COLO668 (cell line): ENCODE data around the gene AUTS2.
"Not testable (repeated sequence)": the region's sequence is repeated elsewhere in the genome, so short reads cannot be mapped to it uniquely, and the experiment has no call there.

Experiments
- DNase-seq: peaks from one replicate; lab custom pipeline; 2025; ENCODE audit not compliant: unreplicated experiment; lab: John Stamatoyannopoulos, UW

Gene AUTS2

GRCh38 chr7:70630818-70631457 is 1032.7 kb downstream of the AUTS2 start:
- DNase-seq, result no peak

GRCh38 chr7:70631718-70632117 is 1033.4 kb downstream of the AUTS2 start:
- peak; percentile 3 for DNase-seq

- DNase-seq, result no peak
Observed at GRCh38 chr7:70632400-70632799, 1034.1 kb downstream of the AUTS2 start.

- no peak for DNase-seq
Observed at GRCh38 chr7:70634071-70634470, 1035.8 kb downstream of the AUTS2 start.

GRCh38 chr7:70634610-70635068 is 1036.4 kb downstream of the AUTS2 start:
- no peak for DNase-seq

GRCh38 chr7:70635633-70636032 is 1037.4 kb downstream of the AUTS2 start:
- DNase-seq, result no peak

GRCh38 chr7:70636169-70636568 is 1037.9 kb downstream of the AUTS2 start:
- no peak for DNase-seq

GRCh38 chr7:70637726-70638125 is 1039.5 kb downstream of the AUTS2 start:
- no peak for DNase-seq

- no peak for DNase-seq
Observed at GRCh38 chr7:70638158-70639107, 1040.2 kb downstream of the AUTS2 start.

- no peak for DNase-seq
Observed at GRCh38 chr7:70640266-70640833, 1042.1 kb downstream of the AUTS2 start.

GRCh38 chr7:70641882-70642281 is 1043.6 kb downstream of the AUTS2 start:
- DNase-seq, result no peak

- no peak for DNase-seq
Observed at GRCh38 chr7:70645279-70645678, 1047.0 kb downstream of the AUTS2 start.

GRCh38 chr7:70645876-70646351 is 1047.6 kb downstream of the AUTS2 start:
- no peak for DNase-seq

GRCh38 chr7:70646536-70647248 is 1048.4 kb downstream of the AUTS2 start:
- no peak for DNase-seq

- no peak for DNase-seq
Observed at GRCh38 chr7:70647801-70648498, 1049.7 kb downstream of the AUTS2 start.

GRCh38 chr7:70648499-70648861 is 1050.2 kb downstream of the AUTS2 start:
- DNase-seq, result not testable (repeated sequence)

GRCh38 chr7:70649323-70649722 is 1051.0 kb downstream of the AUTS2 start:
- no peak for DNase-seq

- DNase-seq, result no peak
Observed at GRCh38 chr7:70654146-70654545, 1055.9 kb downstream of the AUTS2 start.

GRCh38 chr7:70654979-70655378 is 1056.7 kb downstream of the AUTS2 start:
- DNase-seq, result no peak

- no peak for DNase-seq
Observed at GRCh38 chr7:70655694-70656093, 1057.4 kb downstream of the AUTS2 start.
